VCaP (cell line): Measurements from ENCODE around the gene TRAPPC14.

ENCODE experiments used
- H3K27ac ChIP-seq: fragments of 450-650 bp; 2 replicates; pipeline ENCODE4 v1.5.1; 2017
- TF ChIP-seq, protein P1 (sequence below): fragments of 450-650 bp; conservative IDR thresholded peaks from 2 replicates; pipeline ENCODE4 v1.5.1; 2017; ENCODE audit warnings: mild to moderate bottlenecking, moderate library complexity

The TRAPPC14 gene

DNA sequence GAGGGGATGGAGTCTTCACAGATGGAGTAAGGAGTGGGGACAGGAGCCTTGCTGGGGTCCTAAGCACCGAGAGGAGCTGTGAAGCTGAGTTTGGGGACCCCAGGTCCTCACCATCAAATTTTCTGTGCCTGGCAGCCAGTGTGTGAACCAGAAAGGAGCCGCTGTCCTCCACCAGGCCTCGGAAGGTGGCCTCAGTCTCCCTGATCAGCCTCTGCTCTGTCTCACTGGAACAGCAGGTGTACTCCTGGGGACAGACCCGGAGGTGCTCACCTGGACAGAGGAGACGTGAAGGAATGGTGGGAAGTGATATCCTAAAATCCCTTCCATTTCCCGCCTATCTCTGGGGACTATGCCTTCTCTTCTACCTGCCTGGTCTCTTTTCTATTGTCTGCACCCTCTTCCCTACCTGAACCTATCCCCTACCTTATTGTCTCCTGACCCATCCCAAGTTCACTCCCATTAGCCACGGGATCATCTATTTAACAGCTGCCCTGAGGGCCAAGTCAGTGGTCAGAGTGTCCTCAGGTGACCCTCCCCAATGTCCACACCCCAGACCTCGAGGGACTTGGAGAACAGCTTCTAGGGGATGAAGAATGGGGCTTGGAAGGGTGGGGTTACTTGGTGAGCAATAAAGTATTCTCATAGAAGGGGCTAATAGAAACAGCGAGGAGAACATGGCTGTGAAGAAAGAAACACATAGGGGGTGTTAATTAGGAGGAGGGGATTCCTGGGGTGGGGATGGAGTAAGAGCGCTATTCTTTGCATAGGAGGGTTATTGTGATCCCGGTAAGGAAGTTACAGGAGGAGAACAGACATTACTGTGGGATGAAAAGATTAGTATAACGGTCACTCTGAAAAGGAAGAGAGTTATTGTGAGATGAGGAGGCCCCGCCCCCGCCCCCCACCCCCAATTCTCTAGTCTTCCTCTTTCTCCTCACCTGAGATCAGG, 17.8 kb upstream of the TRAPPC14 start:
- H3K27ac ChIP-seq, result peak overlapping the region; percentile 48
- TF ChIP-seq, protein P1, sequence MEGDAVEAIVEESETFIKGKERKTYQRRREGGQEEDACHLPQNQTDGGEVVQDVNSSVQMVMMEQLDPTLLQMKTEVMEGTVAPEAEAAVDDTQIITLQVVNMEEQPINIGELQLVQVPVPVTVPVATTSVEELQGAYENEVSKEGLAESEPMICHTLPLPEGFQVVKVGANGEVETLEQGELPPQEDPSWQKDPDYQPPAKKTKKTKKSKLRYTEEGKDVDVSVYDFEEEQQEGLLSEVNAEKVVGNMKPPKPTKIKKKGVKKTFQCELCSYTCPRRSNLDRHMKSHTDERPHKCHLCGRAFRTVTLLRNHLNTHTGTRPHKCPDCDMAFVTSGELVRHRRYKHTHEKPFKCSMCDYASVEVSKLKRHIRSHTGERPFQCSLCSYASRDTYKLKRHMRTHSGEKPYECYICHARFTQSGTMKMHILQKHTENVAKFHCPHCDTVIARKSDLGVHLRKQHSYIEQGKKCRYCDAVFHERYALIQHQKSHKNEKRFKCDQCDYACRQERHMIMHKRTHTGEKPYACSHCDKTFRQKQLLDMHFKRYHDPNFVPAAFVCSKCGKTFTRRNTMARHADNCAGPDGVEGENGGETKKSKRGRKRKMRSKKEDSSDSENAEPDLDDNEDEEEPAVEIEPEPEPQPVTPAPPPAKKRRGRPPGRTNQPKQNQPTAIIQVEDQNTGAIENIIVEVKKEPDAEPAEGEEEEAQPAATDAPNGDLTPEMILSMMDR, result no peak

GRCh38 chr7:100175296-100175935, 16.9 kb upstream of the TRAPPC14 start:
- H3K27ac ChIP-seq, result no peak overlapping the region
- TF ChIP-seq, protein P1, result no peak

- TF ChIP-seq, protein P1, result no peak
- H3K27ac ChIP-seq, result no peak overlapping the region
These were observed 16.1 kb upstream of the TRAPPC14 start for GRCh38 chr7:100174582-100174981.

DNA sequence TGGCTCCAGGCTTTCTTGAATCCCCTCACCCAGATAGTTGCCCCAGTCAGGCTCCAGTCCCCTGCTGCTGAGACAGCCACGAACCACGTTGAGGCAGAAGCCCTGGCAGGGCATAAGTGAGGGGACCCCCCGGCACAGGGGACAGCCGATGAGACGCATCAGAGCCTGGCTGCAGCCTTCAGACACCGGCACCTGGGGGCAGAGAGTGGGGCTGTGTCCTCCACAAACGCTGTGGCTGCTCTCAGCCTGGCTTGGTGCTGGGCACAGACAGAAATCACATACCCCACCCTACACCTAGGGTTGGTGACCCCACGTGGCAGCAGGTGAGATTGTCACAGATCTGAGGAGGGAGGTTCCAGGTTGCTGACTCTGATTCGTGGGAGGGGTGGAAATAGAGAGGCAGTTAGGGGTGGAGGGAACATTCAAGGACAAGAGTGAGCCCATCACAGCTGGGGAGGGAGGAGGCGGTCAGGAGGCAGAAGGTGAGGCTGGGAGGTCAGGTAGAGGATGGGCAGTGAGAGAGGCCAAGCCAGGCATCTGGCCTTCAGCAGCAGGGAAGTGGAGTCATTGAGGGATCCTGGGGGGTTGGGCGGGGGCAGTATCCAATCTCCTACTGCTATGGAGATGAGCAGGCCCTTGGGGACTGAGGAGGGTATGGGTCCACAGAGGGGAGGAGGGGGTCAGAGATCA, 15.4 kb upstream of the TRAPPC14 start:
- no peak overlapping the region for H3K27ac ChIP-seq
- TF ChIP-seq, protein P1, result no peak

GRCh38 chr7:100171840-100172239, 13.3 kb upstream of the TRAPPC14 start:
- TF ChIP-seq, protein P1, result no peak
- no peak overlapping the region for H3K27ac ChIP-seq

DNA sequence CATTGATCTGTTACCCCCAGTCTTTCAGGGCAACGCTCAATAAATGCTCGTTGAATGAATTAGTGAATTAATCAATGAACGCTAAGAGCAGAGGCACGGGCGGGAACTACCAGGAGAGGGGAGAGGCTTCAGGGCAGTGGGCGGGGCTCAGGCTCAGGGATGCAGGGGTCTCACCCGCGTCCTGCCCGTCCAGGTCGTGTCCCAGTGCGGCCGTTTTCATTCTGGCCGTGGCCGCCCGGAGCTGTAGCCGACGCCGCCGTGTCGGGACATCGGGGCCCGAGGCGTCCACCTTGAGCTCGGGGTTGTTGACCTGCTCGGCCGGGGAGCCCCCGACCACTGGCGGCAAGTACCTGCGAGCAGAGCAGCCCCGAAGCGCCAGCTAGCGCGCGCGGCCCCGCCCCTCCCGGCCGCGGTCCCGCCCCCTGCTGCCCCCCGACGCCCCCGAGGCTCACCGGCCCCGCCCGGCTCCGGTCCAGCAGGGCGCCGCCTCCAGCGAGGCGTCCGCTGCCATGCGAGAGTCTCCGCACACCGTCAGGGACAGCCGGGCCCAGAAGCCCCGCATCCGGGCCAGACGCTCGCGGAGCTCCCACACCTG, 12.7 kb upstream of the TRAPPC14 start:
- H3K27ac ChIP-seq, result no peak overlapping the region
- TF ChIP-seq, protein P1, result no peak
